ENCODE results near the gene SCUBE3.

DNA sequence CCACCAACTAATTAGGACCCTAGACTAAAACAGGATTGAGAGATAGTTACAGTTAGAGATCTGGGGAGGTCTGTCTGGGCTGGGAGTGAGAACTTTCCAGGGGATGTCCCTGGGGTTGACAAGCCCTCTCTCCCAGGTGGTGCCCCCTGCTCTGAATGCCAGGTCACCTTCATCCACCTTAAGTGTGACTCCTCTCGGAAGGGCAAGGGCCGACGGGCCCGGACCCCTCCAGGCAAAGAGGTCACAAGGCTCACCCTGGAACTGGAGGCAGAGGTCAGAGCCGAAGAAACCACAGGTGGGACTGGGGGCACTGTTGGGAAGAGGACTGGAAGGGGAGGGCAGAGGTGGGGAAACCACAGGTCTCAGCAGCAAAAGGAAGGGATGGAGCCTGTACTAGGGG lies 28.7 kb downstream of the SCUBE3 start:
- TF ChIP-seq, protein P1, sequence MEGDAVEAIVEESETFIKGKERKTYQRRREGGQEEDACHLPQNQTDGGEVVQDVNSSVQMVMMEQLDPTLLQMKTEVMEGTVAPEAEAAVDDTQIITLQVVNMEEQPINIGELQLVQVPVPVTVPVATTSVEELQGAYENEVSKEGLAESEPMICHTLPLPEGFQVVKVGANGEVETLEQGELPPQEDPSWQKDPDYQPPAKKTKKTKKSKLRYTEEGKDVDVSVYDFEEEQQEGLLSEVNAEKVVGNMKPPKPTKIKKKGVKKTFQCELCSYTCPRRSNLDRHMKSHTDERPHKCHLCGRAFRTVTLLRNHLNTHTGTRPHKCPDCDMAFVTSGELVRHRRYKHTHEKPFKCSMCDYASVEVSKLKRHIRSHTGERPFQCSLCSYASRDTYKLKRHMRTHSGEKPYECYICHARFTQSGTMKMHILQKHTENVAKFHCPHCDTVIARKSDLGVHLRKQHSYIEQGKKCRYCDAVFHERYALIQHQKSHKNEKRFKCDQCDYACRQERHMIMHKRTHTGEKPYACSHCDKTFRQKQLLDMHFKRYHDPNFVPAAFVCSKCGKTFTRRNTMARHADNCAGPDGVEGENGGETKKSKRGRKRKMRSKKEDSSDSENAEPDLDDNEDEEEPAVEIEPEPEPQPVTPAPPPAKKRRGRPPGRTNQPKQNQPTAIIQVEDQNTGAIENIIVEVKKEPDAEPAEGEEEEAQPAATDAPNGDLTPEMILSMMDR (conservative IDR thresholded peaks at IDR 0.05), result no peak
- TF ChIP-seq EZH2 (IDR thresholded peaks at IDR 0.05; ENCODE audit: low read depth), result no peak
